ENCODE data around the gene NHS.

Gene NHS

DNA sequence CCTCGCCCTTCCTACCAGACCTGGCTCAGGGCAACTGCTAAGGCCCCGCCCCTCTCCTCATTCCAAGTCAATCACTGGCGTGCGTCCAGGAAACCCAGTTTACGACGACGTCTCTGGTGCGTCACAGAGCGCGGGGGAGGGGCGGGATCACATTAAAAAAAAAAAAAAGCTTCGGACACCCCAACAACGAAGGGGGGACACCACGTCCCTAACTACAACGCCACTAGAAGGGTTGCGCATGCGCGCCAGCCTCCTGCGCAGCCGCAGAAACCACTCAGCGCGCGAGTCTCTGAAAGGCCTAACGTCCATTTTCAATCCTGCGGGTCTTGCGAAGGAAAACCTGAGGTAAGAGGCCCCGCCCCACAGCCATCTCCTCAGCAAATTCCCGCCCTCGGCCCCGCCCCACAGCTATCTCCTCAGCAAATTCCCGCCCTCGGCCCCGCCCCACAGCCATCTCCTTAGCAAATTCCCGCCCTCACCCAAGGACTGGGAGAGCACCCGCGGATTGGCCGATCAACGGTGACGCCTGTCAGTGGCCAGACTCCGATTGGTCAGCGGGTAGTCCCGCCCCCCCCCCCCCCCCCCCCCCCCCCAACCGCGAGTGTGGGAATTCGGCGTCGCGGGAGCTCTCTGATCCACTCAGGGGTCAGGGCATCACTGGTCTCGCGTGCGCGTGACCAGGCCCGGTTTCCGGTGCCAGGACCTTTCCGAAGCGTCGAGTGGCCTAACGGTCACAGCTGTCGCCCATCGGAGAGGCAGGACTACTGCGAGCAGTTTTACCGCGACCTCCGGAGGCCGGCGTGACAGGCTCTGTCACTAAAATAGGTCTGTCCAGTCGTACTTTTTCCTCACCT, 362.1 kb downstream of the NHS start, which contains the start of gene SCML1:
SCML1 (plus strand) TSS at position 638 of the 854 bp plus-strand sequence. CDS start 6,694 bp downstream, outside the sequence.
- peak; percentile 89 for DNase-seq (ENCODE audit: low spot score)

DNA sequence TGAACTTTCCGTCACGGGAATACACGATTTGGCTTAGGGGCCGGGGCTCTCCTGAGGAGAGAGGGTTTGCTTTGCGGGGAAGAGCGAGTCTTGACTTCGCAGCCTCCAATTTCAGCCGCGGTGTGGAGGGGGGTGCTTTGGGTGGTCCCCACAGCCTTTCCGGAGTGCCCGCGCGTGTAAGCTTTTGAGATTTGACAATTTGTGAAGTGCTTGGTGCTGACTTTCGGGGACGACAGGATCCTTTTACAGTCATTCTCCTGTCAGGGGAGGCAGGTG, 362.6 kb downstream of the NHS start:
- no peak for DNase-seq (ENCODE audit: low spot score)

DNA sequence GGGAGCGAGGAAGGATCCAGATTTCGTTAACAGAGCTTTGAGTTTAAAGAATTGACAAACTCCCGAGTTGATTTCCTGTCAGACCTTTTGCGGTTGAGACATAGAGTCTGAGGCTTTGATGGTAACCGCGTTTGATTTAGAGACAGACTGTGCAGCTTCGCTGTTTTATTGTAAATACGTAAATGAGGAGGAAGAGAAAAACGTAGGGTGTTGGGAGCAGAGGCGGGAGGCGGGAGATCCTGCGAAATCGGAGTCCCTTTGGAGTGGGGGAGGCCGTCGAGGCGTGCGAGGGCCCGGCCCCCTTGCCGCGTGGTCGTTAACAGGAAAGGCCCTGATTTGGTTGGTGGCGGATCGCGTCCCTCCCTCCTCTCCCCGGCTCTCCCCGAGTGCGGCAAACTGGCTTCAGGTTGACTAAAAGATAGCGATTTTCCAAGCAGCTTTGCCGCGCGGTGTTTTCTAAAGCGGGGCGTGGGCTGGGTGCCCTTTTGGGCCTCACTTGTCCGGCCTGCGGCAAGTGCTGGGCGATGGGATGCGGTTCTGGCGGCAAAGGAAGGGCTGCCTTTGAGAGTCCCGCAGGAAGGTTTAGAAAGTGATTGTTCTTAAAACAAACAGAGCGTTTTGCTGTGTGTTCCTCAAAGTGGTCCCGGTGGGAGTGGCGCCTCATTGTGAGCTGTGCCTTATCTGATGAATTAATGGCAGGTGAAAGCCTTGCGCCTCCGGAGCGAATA, 363.1 kb downstream of the NHS start:
- no peak for DNase-seq (ENCODE audit: low spot score)

DNA sequence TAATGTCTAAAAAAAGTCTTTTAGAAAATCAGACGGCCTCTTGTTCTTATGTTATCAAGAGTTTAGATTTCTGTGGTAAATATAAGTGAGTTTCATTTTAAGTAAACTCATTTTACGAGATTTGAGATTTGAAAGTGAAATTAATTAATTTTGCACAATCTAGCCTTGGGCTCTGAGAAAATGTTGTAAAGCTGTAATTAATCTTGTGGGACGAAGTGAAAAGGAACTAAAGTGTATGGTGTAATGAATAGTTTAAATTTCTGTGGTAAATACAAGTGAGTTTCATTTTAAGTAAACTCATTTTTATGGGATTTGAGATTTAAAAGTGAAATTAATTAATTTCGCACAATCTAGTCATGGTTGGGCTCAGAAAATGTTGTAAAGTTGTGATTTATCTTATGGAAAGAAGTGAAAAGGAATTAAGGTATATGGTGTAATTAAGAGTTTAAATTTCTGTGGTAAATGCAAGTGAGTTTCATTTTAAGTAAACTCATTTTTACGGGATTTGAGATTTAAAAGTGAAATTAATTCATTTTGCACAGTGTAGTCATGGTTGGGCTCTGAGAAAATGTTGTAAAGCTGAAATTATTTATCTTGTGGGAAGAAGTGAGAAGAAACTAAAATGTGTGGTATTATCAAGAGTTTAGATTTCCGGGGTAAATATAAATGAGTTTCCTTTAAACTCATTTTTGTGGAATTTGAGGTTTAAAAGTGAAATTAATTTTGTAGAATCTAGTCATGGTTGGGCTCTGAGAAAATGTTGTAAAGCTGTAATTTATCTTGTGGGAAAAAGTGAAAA, 363.9 kb downstream of the NHS start:
- DNase-seq (ENCODE audit: low spot score): no peak

- DNase-seq (ENCODE audit: low spot score): no peak
Measured at GRCh38 chrX:17740137-17741122, 365.4 kb downstream of the NHS start.

DNA sequence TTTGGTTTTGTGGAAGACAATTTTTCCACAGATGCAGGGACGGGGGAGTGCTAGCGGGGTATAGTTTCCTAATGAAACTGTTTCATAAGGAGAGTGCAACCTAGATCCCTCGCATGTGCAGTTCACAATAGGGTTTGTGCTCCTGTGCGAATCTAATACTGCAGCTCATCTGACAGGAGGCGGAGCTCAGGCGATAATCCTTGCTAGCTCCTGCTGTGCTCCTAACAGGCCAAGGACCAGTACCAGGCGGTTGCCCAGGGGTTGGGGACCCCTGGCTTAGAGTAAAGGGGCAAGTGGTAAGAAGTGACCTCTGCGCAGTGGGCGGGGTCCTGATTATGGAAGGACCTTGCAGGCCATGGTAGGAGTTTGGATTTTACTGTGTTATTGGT, 366.1 kb downstream of the NHS start:
- DNase-seq (ENCODE audit: low spot score): no peak

- no peak for DNase-seq (ENCODE audit: low spot score)
Measured at GRCh38 chrX:17743913-17744312, 368.9 kb downstream of the NHS start.

DNA sequence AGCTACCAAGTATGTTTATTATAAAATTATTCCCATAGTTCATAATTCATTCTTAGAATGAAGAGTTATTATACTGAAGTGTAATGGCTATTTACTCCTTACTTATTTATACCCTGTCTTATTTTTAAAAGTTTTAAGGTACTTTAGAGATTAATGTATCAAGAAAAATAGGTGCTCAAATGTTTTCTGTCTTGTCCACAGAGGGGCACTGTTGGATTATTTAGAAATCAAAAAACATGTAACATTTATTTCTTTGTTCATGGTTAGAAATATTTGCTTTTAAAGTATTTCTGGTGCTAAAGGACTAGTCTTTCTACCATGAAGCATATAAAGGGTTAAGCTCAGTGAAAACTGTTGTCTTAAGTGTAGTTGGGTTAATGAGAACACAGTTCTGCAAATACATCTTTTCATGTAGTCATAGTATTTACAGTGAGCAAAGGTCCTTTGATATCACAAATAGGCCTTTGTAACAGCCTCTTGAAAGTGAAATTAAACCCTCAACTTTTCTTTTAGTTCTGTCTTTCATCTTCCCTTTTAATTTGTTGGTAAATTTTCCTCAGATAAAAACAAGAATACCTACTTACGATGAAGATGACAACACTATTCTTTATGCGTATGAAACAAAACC, 370.0 kb downstream of the NHS start:
- no peak for DNase-seq (ENCODE audit: low spot score)

DNA sequence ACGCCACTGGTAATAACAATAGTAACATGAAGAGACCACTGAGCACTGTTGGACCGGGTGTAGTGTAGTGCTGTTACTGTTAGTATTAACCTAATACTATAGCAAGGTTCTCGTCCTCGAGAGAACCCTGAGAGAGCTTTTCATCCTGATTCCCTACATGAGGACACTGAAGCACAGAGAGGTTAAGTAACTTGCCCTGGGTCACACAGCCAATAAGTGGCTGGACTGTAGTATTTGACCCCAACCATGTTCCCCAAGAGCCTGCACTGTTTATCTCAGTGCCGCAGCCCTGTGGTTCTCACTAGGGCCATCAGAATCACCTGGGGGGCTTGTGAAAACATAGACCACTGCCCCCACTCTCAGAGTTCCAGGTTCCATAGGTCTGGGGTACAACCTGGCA, 372.7 kb downstream of the NHS start:
- no peak for DNase-seq (ENCODE audit: low spot score)

- DNase-seq (ENCODE audit: low spot score): no peak
Measured at GRCh38 chrX:17748684-17749083, 373.7 kb downstream of the NHS start.

DNA sequence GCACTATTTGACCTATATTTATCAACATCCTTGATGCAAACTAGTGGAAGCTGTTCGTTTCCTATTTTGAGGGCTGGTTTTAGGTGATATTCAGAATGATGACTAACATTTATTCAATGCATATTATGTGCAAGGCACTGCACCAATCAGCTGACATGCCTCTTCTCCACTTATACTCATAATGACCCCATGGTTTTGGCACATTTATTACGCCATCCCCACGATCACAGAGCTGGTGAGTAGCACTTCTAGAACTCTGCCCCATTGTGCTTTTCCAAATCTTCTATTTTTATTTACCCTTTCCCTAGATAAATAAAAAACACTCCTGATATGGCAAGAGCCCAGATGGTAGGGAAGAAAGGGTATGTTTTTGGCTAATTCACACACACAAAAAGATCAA, 375.4 kb downstream of the NHS start:
- no peak for DNase-seq (ENCODE audit: low spot score)

DNA sequence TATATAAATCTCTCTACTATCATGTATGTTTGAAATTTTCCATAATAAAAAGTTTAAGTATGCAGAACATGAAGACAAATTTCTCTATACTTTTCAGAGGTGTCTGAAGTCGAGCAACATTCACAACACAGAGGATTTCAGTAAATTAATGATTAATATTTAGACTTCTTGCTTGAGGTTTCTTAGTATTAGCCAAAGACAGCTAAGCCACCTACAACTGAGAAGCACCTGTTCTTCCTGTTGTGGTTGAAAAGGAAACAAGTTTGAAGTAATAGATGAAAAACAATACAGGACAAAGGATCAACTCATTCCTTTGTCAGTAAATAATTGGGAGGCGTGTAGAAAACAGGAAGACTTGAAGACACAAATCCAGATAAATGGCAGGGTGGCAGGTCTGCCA, 383.4 kb downstream of the NHS start:
- DNase-seq (ENCODE audit: low spot score): no peak

- DNase-seq (ENCODE audit: low spot score): no peak
Measured at GRCh38 chrX:17759990-17760389, 385.0 kb downstream of the NHS start.

DNA sequence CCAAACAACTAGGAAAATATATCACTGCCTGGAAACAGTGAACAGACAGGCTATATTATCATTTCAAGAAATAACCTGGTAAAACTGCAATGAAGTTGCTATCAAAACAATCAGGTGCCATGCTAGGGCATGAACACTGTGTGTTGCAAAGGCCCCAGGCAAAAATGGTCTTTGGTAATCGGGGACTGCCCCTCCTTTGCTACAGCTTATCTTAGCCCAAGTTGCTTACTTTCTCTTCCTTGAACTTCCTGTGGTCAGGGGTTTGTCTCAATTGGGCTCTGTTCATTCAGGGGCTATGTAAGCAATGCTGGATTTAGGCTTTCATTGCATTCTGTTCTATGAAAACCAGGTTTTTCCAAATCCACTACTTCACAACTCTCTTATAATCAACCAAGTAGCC, 392.7 kb downstream of the NHS start:
- no peak for DNase-seq (ENCODE audit: low spot score)

- no peak for DNase-seq (ENCODE audit: low spot score)
Measured at GRCh38 chrX:17768997-17769396, 394.0 kb downstream of the NHS start.

DNA sequence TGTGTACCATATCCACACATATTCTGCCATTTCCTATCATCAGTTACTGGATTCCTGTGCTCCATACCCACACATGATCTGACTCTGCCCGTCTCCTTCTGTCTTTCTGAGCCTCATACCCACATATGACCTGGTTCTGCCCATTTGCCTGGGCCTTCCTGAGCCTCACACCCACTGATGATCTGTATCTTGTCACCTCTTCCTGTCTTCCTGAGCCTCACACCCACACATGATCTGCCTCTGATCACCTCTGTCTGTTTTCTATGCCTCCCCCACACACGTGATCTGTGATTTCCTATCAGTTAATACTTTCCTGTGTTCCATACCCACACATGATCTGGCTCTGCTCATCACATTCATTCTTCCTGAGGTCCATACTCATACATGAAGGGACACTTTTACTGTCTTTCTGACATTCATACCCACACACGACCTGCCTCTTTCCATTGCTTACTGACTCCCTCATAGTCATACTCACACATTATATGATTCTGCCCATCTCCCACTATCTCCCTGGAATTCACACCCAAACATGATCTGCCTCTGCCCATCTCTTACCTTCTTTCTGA, 394.8 kb downstream of the NHS start:
- DNase-seq (ENCODE audit: low spot score): no peak

GRCh38 chrX:17773221-17773876, 398.3 kb downstream of the NHS start:
- DNase-seq (ENCODE audit: low spot score): no peak

DNA sequence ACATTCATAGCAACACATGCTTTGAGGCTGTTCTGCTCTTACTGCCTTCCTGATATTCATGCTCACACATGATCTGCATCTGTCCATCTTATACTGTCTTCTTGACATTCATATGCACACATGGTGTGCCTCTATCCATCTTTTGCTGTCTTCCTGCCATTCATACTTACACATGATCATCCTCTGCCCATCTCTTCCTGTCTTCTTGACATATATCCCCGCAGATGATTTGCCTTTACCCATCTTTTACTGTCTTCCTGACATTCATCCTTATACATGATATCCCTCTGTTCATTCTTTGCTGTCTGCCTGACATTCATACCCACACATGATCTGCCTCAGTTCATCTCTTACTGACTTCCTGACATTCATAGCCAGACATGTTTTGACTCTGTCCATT, 399.1 kb downstream of the NHS start:
- no peak for DNase-seq (ENCODE audit: low spot score)

- DNase-seq (ENCODE audit: low spot score): no peak
Measured at GRCh38 chrX:17778997-17779396, 404.0 kb downstream of the NHS start.

DNA sequence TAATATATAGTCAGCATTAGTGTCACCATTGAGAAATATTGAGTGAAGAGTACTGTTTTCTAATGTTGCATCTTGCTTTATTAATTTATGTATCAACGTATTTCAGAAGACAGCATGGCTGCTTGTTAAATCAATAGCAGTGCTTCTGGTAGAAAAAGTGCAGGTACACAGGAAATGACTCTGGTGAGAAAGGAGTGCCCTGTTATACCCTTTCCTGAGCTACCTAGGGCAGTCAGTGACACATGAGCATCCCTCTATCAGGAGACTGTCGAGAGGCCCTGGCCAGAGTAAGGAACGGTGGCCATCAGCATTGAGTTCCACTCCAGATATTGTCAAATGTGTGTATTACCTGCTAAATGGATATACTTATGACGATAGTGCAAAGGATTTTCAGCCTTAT, 404.4 kb downstream of the NHS start:
- DNase-seq (ENCODE audit: low spot score): no peak
